GM23338 (cell line): ENCODE measurements around the gene SNAP25. TPM values are rescaled to one million over a fixed set of nuclear protein-coding genes. Genes with fewer than 3 reads are reported as not detected.
A peak's percentile ranks its signal among the peaks of the same experiment; 100 is the strongest.

ENCODE experiments used
- ATAC-seq: fragments of 200-7000 bp; cut with Tn5 transposase; 3 replicates; pipeline ENCODE4 v1.9.1; 2020
- DNase-seq: peaks from one replicate; pipeline ENCODE4 v3.0.0-alpha.2; 2015; ENCODE audit warnings: low spot score
- H2AFZ ChIP-seq: fragments of 200-600 bp; sonication (generic); 2 replicates; pipeline ENCODE4 v1.8.0; 2016; ENCODE audit warnings: antibody characterized with exemption, mild to moderate bottlenecking, moderate library complexity
- H3F3A ChIP-seq: fragments of 200-600 bp; sonication (generic); replicated peaks from 2 replicates; pipeline ENCODE4 v1.8.0; 2017; ENCODE audit warnings: antibody characterized with exemption, mixed run types, low read depth
- H3K27ac ChIP-seq: fragments of 200-600 bp; sonication (generic); 2 replicates; pipeline ENCODE4 v1.6.1; 2016; ENCODE audit warnings: low read depth
- H3K27me3 ChIP-seq: fragments of 200-600 bp; sonication (generic); 2 replicates; pipeline ENCODE4 v1.8.0; 2016; ENCODE audit warnings: mild to moderate bottlenecking, mixed run types, moderate library complexity; ENCODE audit not compliant: insufficient read depth
- H3K36me3 ChIP-seq: fragments of 200-600 bp; sonication (generic); 2 replicates; pipeline ENCODE4 v1.8.0; 2016; ENCODE audit warnings: mild to moderate bottlenecking; ENCODE audit not compliant: insufficient read depth
- H3K4me1 ChIP-seq: fragments of 200-600 bp; sonication (generic); 2 replicates; pipeline ENCODE4 v1.8.0; 2016; ENCODE audit warnings: mild to moderate bottlenecking, moderate library complexity; ENCODE audit not compliant: insufficient read depth
- H3K4me2 ChIP-seq: fragments of 200-600 bp; sonication (generic); 2 replicates; pipeline ENCODE4 v1.7.1; 2017; ENCODE audit warnings: mixed run types
- H3K4me3 ChIP-seq: fragments of 200-600 bp; sonication (generic); 2 replicates; pipeline ENCODE4 v1.6.1; 2016; ENCODE audit warnings: mixed run types
- H3K79me2 ChIP-seq: fragments of 200-600 bp; sonication (generic); replicated peaks from 2 replicates; pipeline ENCODE4 v1.8.0; 2017; ENCODE audit warnings: mild to moderate bottlenecking; ENCODE audit not compliant: insufficient read depth
- H3K9me2 ChIP-seq: fragments of 200-600 bp; sonication (generic); 2 replicates; pipeline ENCODE4 v1.8.0; 2017; ENCODE audit not compliant: insufficient read depth
- H4K20me1 ChIP-seq: fragments of 200-600 bp; sonication (generic); replicated peaks from 2 replicates; pipeline ENCODE4 v1.8.0; 2017; ENCODE audit warnings: mild to moderate bottlenecking; ENCODE audit not compliant: insufficient read depth
- H3K27ac Mint-ChIP-seq: 2 replicates; pipeline ENCODE4 v1.8.0; 2020; ENCODE audit warnings: inconsistent platforms, mild to moderate bottlenecking, moderate library complexity, mixed read lengths
- H3K27me3 Mint-ChIP-seq: 3 replicates; pipeline ENCODE4 v1.8.0; 2022; ENCODE audit warnings: low read depth, mild to moderate bottlenecking, moderate library complexity, mixed read lengths, inconsistent platforms; ENCODE audit not compliant: insufficient read depth, poor library complexity
- H3K36me3 Mint-ChIP-seq: 3 replicates; pipeline ENCODE4 v1.8.0; 2021; ENCODE audit warnings: low read depth, mild to moderate bottlenecking, inconsistent platforms, moderate library complexity, mixed read lengths
- H3K4me1 Mint-ChIP-seq: 3 replicates; pipeline ENCODE4 v1.8.0; 2020; ENCODE audit warnings: mild to moderate bottlenecking, inconsistent platforms, mixed read lengths
- H3K4me3 Mint-ChIP-seq: 3 replicates; pipeline ENCODE4 v1.8.0; 2021; ENCODE audit warnings: moderate library complexity, mild to moderate bottlenecking, inconsistent platforms, mixed read lengths
- H3K9me3 Mint-ChIP-seq: 3 replicates; pipeline ENCODE4 v1.8.0; 2020; ENCODE audit warnings: moderate library complexity, mild to moderate bottlenecking, inconsistent platforms, mixed read lengths
- EZH2phosphoT487 ChIP-seq: fragments of 200-600 bp; sonication (generic); IDR thresholded peaks from one replicate; pipeline ENCODE4 v1.8.1; 2018; ENCODE audit warnings: antibody characterized with exemption; ENCODE audit not compliant: unreplicated experiment
- JUNB ChIP-seq: IDR thresholded peaks from one replicate; pipeline ENCODE4 v1.6.1; 2016; ENCODE audit warnings: antibody characterized with exemption; ENCODE audit not compliant: unreplicated experiment
- polyA plus RNA-seq: library from polyadenylated mRNA; unstranded; fragments of >200 nt; fragmentation: Nextera tagmentation; extraction: Ambion mirVana; gene quantifications from 2 replicates; pipeline ENCODE4 v1.2.1, GENCODE V29; 2016
- total RNA-seq: library from RNA; depleted of rRNA; stranded (reverse); fragments of >200 nt; shearing (Covaris generic); gene quantifications from 2 replicates; pipeline ENCODE4 v1.2.3, GENCODE V29; 2014
- TF ChIP-seq, protein P1 (sequence below), 2 experiments: fragments of 200-600 bp in 1 of 2; sonication (generic) in 1 of 2; conservative IDR thresholded peaks; 2 replicates each; pipeline versions ENCODE4 v1.5.1 to v1.6.1; 2016 to 2017; ENCODE audit warnings: antibody characterized with exemption in 2 of 2, low read depth in 2 of 2, mild to moderate bottlenecking in 2 of 2, moderate library complexity in 1 of 2
- TF ChIP-seq, protein P2 (sequence below): fragments of 250-450 bp; sonication (Bioruptor Pico); IDR thresholded peaks from 2 replicates; pipeline ENCODE4 v1.5.0; 2020; ENCODE audit warnings: mild to moderate bottlenecking, moderate library complexity
- TF ChIP-seq, protein P3 (sequence below): IDR thresholded peaks from one replicate; pipeline ENCODE4 v1.6.1; 2018; ENCODE audit warnings: antibody characterized with exemption; ENCODE audit not compliant: unreplicated experiment

The SNAP25 gene
- total and polyA plus RNA-seq, 2 experiments from 2014 or later = 0.82 to 1.3 TPM

GRCh38 chr20:10316582-10316981 lies 98.0 kb downstream of the SNAP25 start:
- no peak for TF ChIP-seq JUNB
- TF ChIP-seq, protein P1, sequence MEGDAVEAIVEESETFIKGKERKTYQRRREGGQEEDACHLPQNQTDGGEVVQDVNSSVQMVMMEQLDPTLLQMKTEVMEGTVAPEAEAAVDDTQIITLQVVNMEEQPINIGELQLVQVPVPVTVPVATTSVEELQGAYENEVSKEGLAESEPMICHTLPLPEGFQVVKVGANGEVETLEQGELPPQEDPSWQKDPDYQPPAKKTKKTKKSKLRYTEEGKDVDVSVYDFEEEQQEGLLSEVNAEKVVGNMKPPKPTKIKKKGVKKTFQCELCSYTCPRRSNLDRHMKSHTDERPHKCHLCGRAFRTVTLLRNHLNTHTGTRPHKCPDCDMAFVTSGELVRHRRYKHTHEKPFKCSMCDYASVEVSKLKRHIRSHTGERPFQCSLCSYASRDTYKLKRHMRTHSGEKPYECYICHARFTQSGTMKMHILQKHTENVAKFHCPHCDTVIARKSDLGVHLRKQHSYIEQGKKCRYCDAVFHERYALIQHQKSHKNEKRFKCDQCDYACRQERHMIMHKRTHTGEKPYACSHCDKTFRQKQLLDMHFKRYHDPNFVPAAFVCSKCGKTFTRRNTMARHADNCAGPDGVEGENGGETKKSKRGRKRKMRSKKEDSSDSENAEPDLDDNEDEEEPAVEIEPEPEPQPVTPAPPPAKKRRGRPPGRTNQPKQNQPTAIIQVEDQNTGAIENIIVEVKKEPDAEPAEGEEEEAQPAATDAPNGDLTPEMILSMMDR (conservative IDR thresholded peaks at IDR 0.05; ENCODE audit: low read depth in 2 of 2) = peak; percentile 25 to 30
- H3K36me3 ChIP-seq = peaks cover 3% of the 10 kb centered on the region; the same call in 1 of the 2 replicates
- Mint-ChIP-seq H3K4me3 (no peak overlapping the region), H3K27me3 (peaks cover 7% of the 10 kb centered on the region), H3K27ac (no peak overlapping the region), H3K4me1 (peaks cover 26% of the 10 kb centered on the region), H3K9me3 (peaks cover 19% of the 10 kb centered on the region), H3K36me3 (peaks cover 6% of the 10 kb centered on the region; the same call in 1 of the 3 replicates)
- DNase-seq (peak; percentile 28), ATAC-seq (no peak)
- no peak overlapping the region for H3K4me2 ChIP-seq
- no peak overlapping the region for H2AFZ ChIP-seq
- no peak overlapping the region for H3K4me3 ChIP-seq
- H4K20me1 ChIP-seq = no peaks in the 10 kb centered on the region
- H3K79me2 ChIP-seq = no peaks in the 10 kb centered on the region
- H3K27me3 ChIP-seq = no peaks in the 10 kb centered on the region
- H3K4me1 ChIP-seq = peaks cover 25% of the 10 kb centered on the region
- H3K9me2 ChIP-seq = peaks cover 19% of the 10 kb centered on the region
- H3K27ac ChIP-seq = no peak overlapping the region
- no peaks in the 10 kb centered on the region for H3F3A ChIP-seq

GRCh38 chr20:10318291-10319024 lies 99.8 kb downstream of the SNAP25 start:
- Mint-ChIP-seq H3K27me3 (peaks cover 7% of the 10 kb centered on the region), H3K4me3 (no peak overlapping the region), H3K4me1 (peaks cover 34% of the 10 kb centered on the region), H3K27ac (no peak overlapping the region), H3K36me3 (peaks cover 6% of the 10 kb centered on the region; the same call in 1 of the 3 replicates), H3K9me3 (peaks cover 19% of the 10 kb centered on the region)
- Histone ChIP-seq H3K4me3 (no peak overlapping the region), H3K27ac (no peak overlapping the region), H3K4me2 (no peak overlapping the region), H2AFZ (no peak overlapping the region), H3K79me2 (no peaks in the 10 kb centered on the region), H3F3A (no peaks in the 10 kb centered on the region), H4K20me1 (no peaks in the 10 kb centered on the region), H3K4me1 (peaks cover 28% of the 10 kb centered on the region), H3K9me2 (peaks cover 15% of the 10 kb centered on the region; the same call in 1 of the 2 replicates), H3K36me3 (peaks cover 3% of the 10 kb centered on the region; the same call in 1 of the 2 replicates), H3K27me3 (no peaks in the 10 kb centered on the region)
- no peak for TF ChIP-seq EZH2phosphoT487
- TF ChIP-seq, protein P2, sequence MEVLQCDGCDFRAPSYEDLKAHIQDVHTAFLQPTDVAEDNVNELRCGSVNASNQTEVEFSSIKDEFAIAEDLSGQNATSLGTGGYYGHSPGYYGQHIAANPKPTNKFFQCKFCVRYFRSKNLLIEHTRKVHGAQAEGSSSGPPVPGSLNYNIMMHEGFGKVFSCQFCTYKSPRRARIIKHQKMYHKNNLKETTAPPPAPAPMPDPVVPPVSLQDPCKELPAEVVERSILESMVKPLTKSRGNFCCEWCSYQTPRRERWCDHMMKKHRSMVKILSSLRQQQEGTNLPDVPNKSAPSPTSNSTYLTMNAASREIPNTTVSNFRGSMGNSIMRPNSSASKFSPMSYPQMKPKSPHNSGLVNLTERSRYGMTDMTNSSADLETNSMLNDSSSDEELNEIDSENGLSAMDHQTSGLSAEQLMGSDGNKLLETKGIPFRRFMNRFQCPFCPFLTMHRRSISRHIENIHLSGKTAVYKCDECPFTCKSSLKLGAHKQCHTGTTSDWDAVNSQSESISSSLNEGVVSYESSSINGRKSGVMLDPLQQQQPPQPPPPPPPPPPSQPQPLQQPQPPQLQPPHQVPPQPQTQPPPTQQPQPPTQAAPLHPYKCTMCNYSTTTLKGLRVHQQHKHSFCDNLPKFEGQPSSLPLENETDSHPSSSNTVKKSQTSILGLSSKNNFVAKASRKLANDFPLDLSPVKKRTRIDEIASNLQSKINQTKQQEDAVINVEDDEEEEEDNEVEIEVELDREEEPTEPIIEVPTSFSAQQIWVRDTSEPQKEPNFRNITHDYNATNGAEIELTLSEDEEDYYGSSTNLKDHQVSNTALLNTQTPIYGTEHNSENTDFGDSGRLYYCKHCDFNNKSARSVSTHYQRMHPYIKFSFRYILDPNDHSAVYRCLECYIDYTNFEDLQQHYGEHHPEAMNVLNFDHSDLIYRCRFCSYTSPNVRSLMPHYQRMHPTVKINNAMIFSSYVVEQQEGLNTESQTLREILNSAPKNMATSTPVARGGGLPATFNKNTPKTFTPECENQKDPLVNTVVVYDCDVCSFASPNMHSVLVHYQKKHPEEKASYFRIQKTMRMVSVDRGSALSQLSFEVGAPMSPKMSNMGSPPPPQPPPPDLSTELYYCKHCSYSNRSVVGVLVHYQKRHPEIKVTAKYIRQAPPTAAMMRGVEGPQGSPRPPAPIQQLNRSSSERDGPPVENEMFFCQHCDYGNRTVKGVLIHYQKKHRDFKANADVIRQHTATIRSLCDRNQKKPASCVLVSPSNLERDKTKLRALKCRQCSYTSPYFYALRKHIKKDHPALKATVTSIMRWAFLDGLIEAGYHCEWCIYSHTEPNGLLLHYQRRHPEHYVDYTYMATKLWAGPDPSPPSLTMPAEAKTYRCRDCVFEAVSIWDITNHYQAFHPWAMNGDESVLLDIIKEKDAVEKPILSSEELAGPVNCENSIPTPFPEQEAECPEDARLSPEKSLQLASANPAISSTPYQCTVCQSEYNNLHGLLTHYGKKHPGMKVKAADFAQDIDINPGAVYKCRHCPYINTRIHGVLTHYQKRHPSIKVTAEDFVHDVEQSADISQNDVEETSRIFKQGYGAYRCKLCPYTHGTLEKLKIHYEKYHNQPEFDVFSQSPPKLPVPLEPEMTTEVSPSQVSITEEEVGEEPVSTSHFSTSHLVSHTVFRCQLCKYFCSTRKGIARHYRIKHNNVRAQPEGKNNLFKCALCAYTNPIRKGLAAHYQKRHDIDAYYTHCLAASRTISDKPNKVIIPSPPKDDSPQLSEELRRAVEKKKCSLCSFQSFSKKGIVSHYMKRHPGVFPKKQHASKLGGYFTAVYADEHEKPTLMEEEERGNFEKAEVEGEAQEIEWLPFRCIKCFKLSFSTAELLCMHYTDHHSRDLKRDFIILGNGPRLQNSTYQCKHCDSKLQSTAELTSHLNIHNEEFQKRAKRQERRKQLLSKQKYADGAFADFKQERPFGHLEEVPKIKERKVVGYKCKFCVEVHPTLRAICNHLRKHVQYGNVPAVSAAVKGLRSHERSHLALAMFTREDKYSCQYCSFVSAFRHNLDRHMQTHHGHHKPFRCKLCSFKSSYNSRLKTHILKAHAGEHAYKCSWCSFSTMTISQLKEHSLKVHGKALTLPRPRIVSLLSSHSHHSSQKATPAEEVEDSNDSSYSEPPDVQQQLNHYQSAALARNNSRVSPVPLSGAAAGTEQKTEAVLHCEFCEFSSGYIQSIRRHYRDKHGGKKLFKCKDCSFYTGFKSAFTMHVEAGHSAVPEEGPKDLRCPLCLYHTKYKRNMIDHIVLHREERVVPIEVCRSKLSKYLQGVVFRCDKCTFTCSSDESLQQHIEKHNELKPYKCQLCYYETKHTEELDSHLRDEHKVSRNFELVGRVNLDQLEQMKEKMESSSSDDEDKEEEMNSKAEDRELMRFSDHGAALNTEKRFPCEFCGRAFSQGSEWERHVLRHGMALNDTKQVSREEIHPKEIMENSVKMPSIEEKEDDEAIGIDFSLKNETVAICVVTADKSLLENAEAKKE (CRISPR knock-in tag) = no peak
- TF ChIP-seq, protein P3, sequence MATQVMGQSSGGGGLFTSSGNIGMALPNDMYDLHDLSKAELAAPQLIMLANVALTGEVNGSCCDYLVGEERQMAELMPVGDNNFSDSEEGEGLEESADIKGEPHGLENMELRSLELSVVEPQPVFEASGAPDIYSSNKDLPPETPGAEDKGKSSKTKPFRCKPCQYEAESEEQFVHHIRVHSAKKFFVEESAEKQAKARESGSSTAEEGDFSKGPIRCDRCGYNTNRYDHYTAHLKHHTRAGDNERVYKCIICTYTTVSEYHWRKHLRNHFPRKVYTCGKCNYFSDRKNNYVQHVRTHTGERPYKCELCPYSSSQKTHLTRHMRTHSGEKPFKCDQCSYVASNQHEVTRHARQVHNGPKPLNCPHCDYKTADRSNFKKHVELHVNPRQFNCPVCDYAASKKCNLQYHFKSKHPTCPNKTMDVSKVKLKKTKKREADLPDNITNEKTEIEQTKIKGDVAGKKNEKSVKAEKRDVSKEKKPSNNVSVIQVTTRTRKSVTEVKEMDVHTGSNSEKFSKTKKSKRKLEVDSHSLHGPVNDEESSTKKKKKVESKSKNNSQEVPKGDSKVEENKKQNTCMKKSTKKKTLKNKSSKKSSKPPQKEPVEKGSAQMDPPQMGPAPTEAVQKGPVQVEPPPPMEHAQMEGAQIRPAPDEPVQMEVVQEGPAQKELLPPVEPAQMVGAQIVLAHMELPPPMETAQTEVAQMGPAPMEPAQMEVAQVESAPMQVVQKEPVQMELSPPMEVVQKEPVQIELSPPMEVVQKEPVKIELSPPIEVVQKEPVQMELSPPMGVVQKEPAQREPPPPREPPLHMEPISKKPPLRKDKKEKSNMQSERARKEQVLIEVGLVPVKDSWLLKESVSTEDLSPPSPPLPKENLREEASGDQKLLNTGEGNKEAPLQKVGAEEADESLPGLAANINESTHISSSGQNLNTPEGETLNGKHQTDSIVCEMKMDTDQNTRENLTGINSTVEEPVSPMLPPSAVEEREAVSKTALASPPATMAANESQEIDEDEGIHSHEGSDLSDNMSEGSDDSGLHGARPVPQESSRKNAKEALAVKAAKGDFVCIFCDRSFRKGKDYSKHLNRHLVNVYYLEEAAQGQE = no peak
- DNase-seq = no peak
- ATAC-seq = no peak
